Measurements from ENCODE around the gene CD109. TPM values are rescaled to one million over a fixed set of nuclear protein-coding genes. Genes with fewer than 3 reads are reported as not detected.

The CD109 gene
- polyA plus RNA-seq, 3 donors, result 0.17 to 0.30 (median 0.20) TPM

DNA sequence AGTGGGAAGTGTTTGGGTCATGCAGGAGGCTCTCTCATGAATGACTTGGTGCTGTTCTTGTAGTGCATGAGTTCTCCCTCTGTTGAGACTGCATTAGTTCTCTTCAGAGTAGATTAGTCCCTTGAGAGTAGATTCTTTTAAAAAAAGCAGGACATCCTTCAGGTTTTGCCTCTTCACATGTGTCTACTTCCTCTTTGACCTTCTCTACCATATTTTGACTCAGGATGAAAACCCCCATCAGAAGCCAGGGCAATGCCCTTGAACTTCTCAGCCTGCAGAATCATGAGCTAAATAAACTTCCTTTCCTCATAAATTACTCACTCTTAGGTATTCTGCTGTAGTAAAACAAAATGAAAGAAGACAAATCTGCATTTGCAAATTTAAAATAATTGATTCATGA, 170.3 kb downstream of the CD109 start:
- no peaks in the 10 kb centered on the region for H3K79me2 ChIP-seq (ENCODE audit: insufficient read depth, low read length)
- Mint-ChIP-seq H3K9me3 (peaks cover 0 to 8% (median 0%) of the 10 kb centered on the region in 7 donors), H3K4me1 (no peaks in the 10 kb centered on the region), H3K27ac (no peak overlapping the region), H3K27me3 (ENCODE audit: low read depth in 3 of 3) (peaks cover 0 to 4% (median 0%) of the 10 kb centered on the region in 3 donors), H3K4me3 (no peak overlapping the region), H3K36me3 (no peaks in the 10 kb centered on the region)
- no peaks in the 10 kb centered on the region for H3K4me1 ChIP-seq (ENCODE audit: control insufficient read depth in 1 of 2, insufficient read depth in 2 of 2, low read length in 2 of 2)
- TF ChIP-seq, protein P1, sequence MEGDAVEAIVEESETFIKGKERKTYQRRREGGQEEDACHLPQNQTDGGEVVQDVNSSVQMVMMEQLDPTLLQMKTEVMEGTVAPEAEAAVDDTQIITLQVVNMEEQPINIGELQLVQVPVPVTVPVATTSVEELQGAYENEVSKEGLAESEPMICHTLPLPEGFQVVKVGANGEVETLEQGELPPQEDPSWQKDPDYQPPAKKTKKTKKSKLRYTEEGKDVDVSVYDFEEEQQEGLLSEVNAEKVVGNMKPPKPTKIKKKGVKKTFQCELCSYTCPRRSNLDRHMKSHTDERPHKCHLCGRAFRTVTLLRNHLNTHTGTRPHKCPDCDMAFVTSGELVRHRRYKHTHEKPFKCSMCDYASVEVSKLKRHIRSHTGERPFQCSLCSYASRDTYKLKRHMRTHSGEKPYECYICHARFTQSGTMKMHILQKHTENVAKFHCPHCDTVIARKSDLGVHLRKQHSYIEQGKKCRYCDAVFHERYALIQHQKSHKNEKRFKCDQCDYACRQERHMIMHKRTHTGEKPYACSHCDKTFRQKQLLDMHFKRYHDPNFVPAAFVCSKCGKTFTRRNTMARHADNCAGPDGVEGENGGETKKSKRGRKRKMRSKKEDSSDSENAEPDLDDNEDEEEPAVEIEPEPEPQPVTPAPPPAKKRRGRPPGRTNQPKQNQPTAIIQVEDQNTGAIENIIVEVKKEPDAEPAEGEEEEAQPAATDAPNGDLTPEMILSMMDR (IDR thresholded peaks at IDR 0.05), result no peak
- H3K9me3 ChIP-seq (replicated peaks in 1 of 2; ENCODE audit: control insufficient read depth in 1 of 2, insufficient read depth in 1 of 2, low read length in 2 of 2), result no peaks in the 10 kb centered on the region
- H3K9ac ChIP-seq (ENCODE audit: insufficient read depth, low read length, poor library complexity, severe bottlenecking), result no peak overlapping the region
- H2AFZ ChIP-seq (ENCODE audit: insufficient read depth, low read depth, low read length, poor library complexity, severe bottlenecking), result no peak overlapping the region
- H4K20me1 ChIP-seq (ENCODE audit: insufficient read depth, low read length), result no peaks in the 10 kb centered on the region
- H3K27ac ChIP-seq (ENCODE audit: low read depth in 1 of 2, low read length in 2 of 2), result no peak overlapping the region
- H3K27me3 ChIP-seq (ENCODE audit: control insufficient read depth in 2 of 2, insufficient read depth in 2 of 2, low read length in 2 of 2), result no peaks in the 10 kb centered on the region
- no peak for DNase-seq
- no peak overlapping the region for H3K4me3 ChIP-seq (replicated peaks in 1 of 3; ENCODE audit: low read depth in 2 of 3, low read length in 3 of 3)
- H3K4me2 ChIP-seq (replicated peaks; ENCODE audit: extremely low read depth, low read length, poor library complexity, severe bottlenecking), result no peak overlapping the region
- intact Hi-C loops (cut with micrococcal nuclease), result no loop called here
- no peaks in the 10 kb centered on the region for H3K36me3 ChIP-seq (replicated peaks in 1 of 2; ENCODE audit: control insufficient read depth in 1 of 2, insufficient read depth in 2 of 2, low read length in 2 of 2)

DNA sequence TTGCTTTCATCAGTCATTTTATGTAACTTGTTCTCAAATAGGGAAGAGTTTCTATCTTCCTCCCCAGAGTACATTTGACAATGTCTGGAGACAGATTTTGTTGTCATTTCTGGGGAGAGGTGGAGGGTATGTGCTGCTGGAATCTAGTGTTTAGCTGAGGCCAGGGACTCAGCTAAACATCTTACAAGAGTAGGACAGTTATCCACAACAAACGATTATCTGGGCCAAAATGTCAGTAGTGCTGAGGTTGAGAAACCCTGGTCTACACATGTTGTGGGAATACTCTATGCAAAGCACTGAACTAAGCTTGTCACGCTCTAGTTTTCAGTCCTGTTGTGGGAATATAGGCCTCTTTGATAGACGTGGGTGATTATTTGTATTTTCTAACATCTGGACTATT, 171.4 kb downstream of the CD109 start:
- H4K20me1 ChIP-seq (ENCODE audit: insufficient read depth, low read length), result no peaks in the 10 kb centered on the region
- no peaks in the 10 kb centered on the region for H3K36me3 ChIP-seq (replicated peaks in 1 of 2; ENCODE audit: control insufficient read depth in 1 of 2, insufficient read depth in 2 of 2, low read length in 2 of 2)
- peaks cover 0 to 10% (median 0%) of the 10 kb centered on the region in 7 donors for H3K9me3 Mint-ChIP-seq
- H3K27me3 Mint-ChIP-seq (ENCODE audit: low read depth in 3 of 3), result peaks cover 0 to 4% (median 0%) of the 10 kb centered on the region in 3 donors
- no peak for DNase-seq
- H3K36me3 Mint-ChIP-seq, result no peaks in the 10 kb centered on the region
- intact Hi-C loops (cut with micrococcal nuclease), result no loop called here
- no peaks in the 10 kb centered on the region for H3K4me1 ChIP-seq (ENCODE audit: control insufficient read depth in 1 of 2, insufficient read depth in 2 of 2, low read length in 2 of 2)
- WGBS (ENCODE audit: insufficient coverage), result 100% methylated on average over 1 of the region's 3 CpGs
- no peak overlapping the region for H3K4me3 ChIP-seq (replicated peaks in 1 of 3; ENCODE audit: low read depth in 2 of 3, low read length in 3 of 3)
- H3K79me2 ChIP-seq (ENCODE audit: insufficient read depth, low read length), result no peaks in the 10 kb centered on the region
- H2AFZ ChIP-seq (ENCODE audit: insufficient read depth, low read depth, low read length, poor library complexity, severe bottlenecking), result no peak overlapping the region
- H3K27me3 ChIP-seq (ENCODE audit: control insufficient read depth in 2 of 2, insufficient read depth in 2 of 2, low read length in 2 of 2), result no peaks in the 10 kb centered on the region
- H3K4me1 Mint-ChIP-seq, result no peaks in the 10 kb centered on the region
- H3K4me3 Mint-ChIP-seq, result no peak overlapping the region
- H3K27ac ChIP-seq (ENCODE audit: low read depth in 1 of 2, low read length in 2 of 2), result no peak overlapping the region
- H3K27ac Mint-ChIP-seq, result no peak overlapping the region
- no peaks in the 10 kb centered on the region for H3K9me3 ChIP-seq (replicated peaks in 1 of 2; ENCODE audit: control insufficient read depth in 1 of 2, insufficient read depth in 1 of 2, low read length in 2 of 2)
- no peak overlapping the region for H3K9ac ChIP-seq (ENCODE audit: insufficient read depth, low read length, poor library complexity, severe bottlenecking)
- no peak overlapping the region for H3K4me2 ChIP-seq (replicated peaks; ENCODE audit: extremely low read depth, low read length, poor library complexity, severe bottlenecking)
- TF ChIP-seq, protein P1 (IDR thresholded peaks at IDR 0.05), result no peak

All from CD14-positive monocyte (primary cell).